Measurements from ENCODE around the gene LCORL.
"Not testable (repeated sequence)": the region's sequence is repeated elsewhere in the genome, so short reads cannot be mapped to it uniquely, and the experiment has no call there.

Gene LCORL

GRCh38 chr4:17877661-17878060 is 143.9 kb downstream of the LCORL start:
- H3K36me3 Mint-ChIP-seq, result peaks cover 5 to 12% of the 10 kb centered on the region in 2 donors
- H3K4me1 Mint-ChIP-seq, result peaks cover 0 to 7% of the 10 kb centered on the region in 2 donors
- DNase-seq (no peak), ATAC-seq (replicated peaks) (no peak)
- no peaks in the 10 kb centered on the region for H3K27me3 Mint-ChIP-seq
- peaks cover 2 to 4% of the 10 kb centered on the region in 2 donors for H3K9me3 Mint-ChIP-seq
- no peak overlapping the region for H3K27ac Mint-ChIP-seq
- no peak overlapping the region for H3K4me3 Mint-ChIP-seq

- Mint-ChIP-seq H3K27me3 (no peaks in the 10 kb centered on the region), H3K4me3 (no peak overlapping the region), H3K4me1 (peaks cover 0 to 7% of the 10 kb centered on the region in 2 donors), H3K36me3 (peaks cover 5 to 12% of the 10 kb centered on the region in 2 donors), H3K9me3 (peaks cover 2 to 4% of the 10 kb centered on the region in 2 donors), H3K27ac (no peak overlapping the region)
- no peak for DNase-seq
- no peak for ATAC-seq (replicated peaks)
These were observed 144.6 kb downstream of the LCORL start for GRCh38 chr4:17876943-17877342.

GRCh38 chr4:17875402-17876070 is 146.0 kb downstream of the LCORL start:
- Mint-ChIP-seq H3K27ac (peak overlapping the region; percentile 20), H3K9me3 (peaks cover 2 to 4% of the 10 kb centered on the region in 2 donors), H3K36me3 (peaks cover 5 to 12% of the 10 kb centered on the region in 2 donors), H3K4me3 (no peak overlapping the region), H3K4me1 (peaks cover 0 to 7% of the 10 kb centered on the region in 2 donors), H3K27me3 (no peaks in the 10 kb centered on the region)
- ATAC-seq (replicated peaks) (peak; percentile 67 to 77), DNase-seq (no peak)

GRCh38 chr4:17869327-17869726 is 152.2 kb downstream of the LCORL start:
- H3K4me1 Mint-ChIP-seq, result no peaks in the 10 kb centered on the region
- no peaks in the 10 kb centered on the region for H3K9me3 Mint-ChIP-seq
- DNase-seq (no peak), ATAC-seq (replicated peaks) (no peak)
- H3K4me3 Mint-ChIP-seq, result no peak overlapping the region
- H3K27ac Mint-ChIP-seq, result no peak overlapping the region
- H3K27me3 Mint-ChIP-seq, result no peaks in the 10 kb centered on the region
- H3K36me3 Mint-ChIP-seq, result peaks cover under 1 to 2% of the 10 kb centered on the region in 2 donors

GRCh38 chr4:17867276-17867675 is 154.3 kb downstream of the LCORL start:
- H3K27me3 Mint-ChIP-seq, result no peaks in the 10 kb centered on the region
- peaks cover 3 to 4% of the 10 kb centered on the region in 2 donors for H3K9me3 Mint-ChIP-seq
- no peak for DNase-seq
- no peak overlapping the region for H3K27ac Mint-ChIP-seq
- H3K4me3 Mint-ChIP-seq, result no peak overlapping the region
- no peaks in the 10 kb centered on the region for H3K4me1 Mint-ChIP-seq
- H3K36me3 Mint-ChIP-seq, result peaks cover 10 to 13% of the 10 kb centered on the region in 2 donors
- no peak for ATAC-seq (replicated peaks)

GRCh38 chr4:17866810-17867209 is 154.7 kb downstream of the LCORL start:
- H3K36me3 Mint-ChIP-seq, result peaks cover 15 to 18% of the 10 kb centered on the region in 2 donors
- DNase-seq, result no peak
- no peak overlapping the region for H3K27ac Mint-ChIP-seq
- H3K9me3 Mint-ChIP-seq, result peaks cover 7 to 8% of the 10 kb centered on the region in 2 donors
- H3K27me3 Mint-ChIP-seq, result no peaks in the 10 kb centered on the region
- no peaks in the 10 kb centered on the region for H3K4me1 Mint-ChIP-seq
- no peak overlapping the region for H3K4me3 Mint-ChIP-seq
- no peak for ATAC-seq (replicated peaks)

- peaks cover 17 to 22% of the 10 kb centered on the region in 2 donors for H3K36me3 Mint-ChIP-seq
- H3K9me3 Mint-ChIP-seq, result peaks cover 10 to 11% of the 10 kb centered on the region in 2 donors
- H3K4me1 Mint-ChIP-seq, result no peaks in the 10 kb centered on the region
- H3K27me3 Mint-ChIP-seq, result no peaks in the 10 kb centered on the region
- H3K4me3 Mint-ChIP-seq, result no peak overlapping the region
- H3K27ac Mint-ChIP-seq, result no peak overlapping the region
- ATAC-seq (replicated peaks) (no peak), DNase-seq (no peak)
These were observed 155.6 kb downstream of the LCORL start for GRCh38 chr4:17865866-17866363.

GRCh38 chr4:17861906-17862305 is 159.6 kb downstream of the LCORL start:
- not testable (repeated sequence) for H3K4me3 Mint-ChIP-seq; H3K27ac Mint-ChIP-seq; H3K27me3 Mint-ChIP-seq; ATAC-seq (replicated peaks); H3K4me1 Mint-ChIP-seq; DNase-seq
- Mint-ChIP-seq H3K36me3 (peaks cover 21 to 29% of the 10 kb centered on the region in 2 donors), H3K9me3 (peaks cover 15 to 16% of the 10 kb centered on the region in 2 donors)

GRCh38 chr4:17859793-17860406 is 161.7 kb downstream of the LCORL start:
- no peak overlapping the region for H3K27ac Mint-ChIP-seq
- no peak for ATAC-seq (replicated peaks)
- peaks cover 23 to 31% of the 10 kb centered on the region in 2 donors for H3K36me3 Mint-ChIP-seq
- no peaks in the 10 kb centered on the region for H3K27me3 Mint-ChIP-seq
- DNase-seq, result no peak
- no peak overlapping the region for H3K4me3 Mint-ChIP-seq
- peaks cover 15 to 16% of the 10 kb centered on the region in 2 donors for H3K9me3 Mint-ChIP-seq
- no peaks in the 10 kb centered on the region for H3K4me1 Mint-ChIP-seq

- no peak for ATAC-seq (replicated peaks)
These were observed 167.5 kb downstream of the LCORL start for GRCh38 chr4:17854036-17854435.

GRCh38 chr4:17851959-17852358 is 169.6 kb downstream of the LCORL start:
- no peak overlapping the region for H3K4me3 Mint-ChIP-seq
- no peak overlapping the region for H3K27ac Mint-ChIP-seq
- no peaks in the 10 kb centered on the region for H3K27me3 Mint-ChIP-seq
- no peaks in the 10 kb centered on the region for H3K9me3 Mint-ChIP-seq
- peaks cover 6% of the 10 kb centered on the region in 2 donors for H3K36me3 Mint-ChIP-seq
- ATAC-seq (replicated peaks), result no peak
- no peak for DNase-seq
- no peaks in the 10 kb centered on the region for H3K4me1 Mint-ChIP-seq

More at GRCh38 chr4:17854036-17854435, 167.5 kb downstream of the LCORL start:
- H3K4me1 Mint-ChIP-seq, result no peaks in the 10 kb centered on the region
- no peaks in the 10 kb centered on the region for H3K27me3 Mint-ChIP-seq
- no peak for DNase-seq
- peaks cover 6 to 9% of the 10 kb centered on the region in 2 donors for H3K36me3 Mint-ChIP-seq
- H3K9me3 Mint-ChIP-seq, result peaks cover 2 to 4% of the 10 kb centered on the region in 2 donors
- no peak overlapping the region for H3K27ac Mint-ChIP-seq
- no peak overlapping the region for H3K4me3 Mint-ChIP-seq

GRCh38 chr4:17850295-17850694 is 171.3 kb downstream of the LCORL start:
- not testable (repeated sequence) for H3K27me3 Mint-ChIP-seq; H3K4me3 Mint-ChIP-seq; ATAC-seq (replicated peaks); H3K9me3 Mint-ChIP-seq; H3K4me1 Mint-ChIP-seq; H3K36me3 Mint-ChIP-seq; DNase-seq; H3K27ac Mint-ChIP-seq

GRCh38 chr4:17846266-17846665 is 175.3 kb downstream of the LCORL start:
- Mint-ChIP-seq H3K9me3 (no peaks in the 10 kb centered on the region), H3K27me3 (no peaks in the 10 kb centered on the region), H3K4me1 (no peaks in the 10 kb centered on the region), H3K27ac (no peak overlapping the region), H3K36me3 (peaks cover 4 to 7% of the 10 kb centered on the region in 2 donors), H3K4me3 (no peak overlapping the region)
- DNase-seq, result no peak
- ATAC-seq (replicated peaks), result no peak

GRCh38 chr4:17823871-17824669 is 197.5 kb downstream of the LCORL start:
- peaks cover 0 to 4% of the 10 kb centered on the region in 2 donors for H3K36me3 Mint-ChIP-seq
- DNase-seq (no peak), ATAC-seq (replicated peaks) (no peak)
- H3K4me3 Mint-ChIP-seq, result no peak overlapping the region
- no peaks in the 10 kb centered on the region for H3K9me3 Mint-ChIP-seq
- no peak overlapping the region for H3K27ac Mint-ChIP-seq
- H3K4me1 Mint-ChIP-seq, result no peaks in the 10 kb centered on the region
- no peaks in the 10 kb centered on the region for H3K27me3 Mint-ChIP-seq
